GM10266 (cell line): ENCODE measurements around the gene DOCK1.

ENCODE experiments used
- DNase-seq: peaks from one replicate; pipeline ENCODE4 v3.0.0; 2012; ENCODE audit errors: extremely low spot score
- TF ChIP-seq, protein P1 (sequence below): IDR thresholded peaks from 2 replicates; pipeline ENCODE4 v1.5.1; 2012; ENCODE audit warnings: mild to moderate bottlenecking, low read depth; ENCODE audit not compliant: control insufficient read depth, insufficient read depth; ENCODE audit errors: missing control alignments

The DOCK1 gene

DNA sequence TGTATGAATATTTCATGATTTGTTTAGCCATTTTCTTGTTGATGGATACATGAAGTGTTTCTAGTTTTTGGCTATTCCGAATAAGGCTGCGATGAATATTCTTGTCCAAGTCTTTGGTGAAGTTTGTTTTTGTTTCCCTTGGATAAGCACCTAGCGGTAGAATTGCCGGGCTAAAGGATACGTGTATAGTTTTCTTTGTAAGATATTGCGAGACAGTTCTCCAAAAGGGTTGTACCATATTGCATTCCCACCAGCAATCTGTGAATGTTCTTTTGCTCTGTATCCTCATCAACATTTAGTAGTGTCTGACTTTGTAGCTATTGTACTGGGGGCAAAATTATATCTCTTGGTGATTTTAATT lies 142.6 kb downstream of the DOCK1 start:
- TF ChIP-seq, protein P1, sequence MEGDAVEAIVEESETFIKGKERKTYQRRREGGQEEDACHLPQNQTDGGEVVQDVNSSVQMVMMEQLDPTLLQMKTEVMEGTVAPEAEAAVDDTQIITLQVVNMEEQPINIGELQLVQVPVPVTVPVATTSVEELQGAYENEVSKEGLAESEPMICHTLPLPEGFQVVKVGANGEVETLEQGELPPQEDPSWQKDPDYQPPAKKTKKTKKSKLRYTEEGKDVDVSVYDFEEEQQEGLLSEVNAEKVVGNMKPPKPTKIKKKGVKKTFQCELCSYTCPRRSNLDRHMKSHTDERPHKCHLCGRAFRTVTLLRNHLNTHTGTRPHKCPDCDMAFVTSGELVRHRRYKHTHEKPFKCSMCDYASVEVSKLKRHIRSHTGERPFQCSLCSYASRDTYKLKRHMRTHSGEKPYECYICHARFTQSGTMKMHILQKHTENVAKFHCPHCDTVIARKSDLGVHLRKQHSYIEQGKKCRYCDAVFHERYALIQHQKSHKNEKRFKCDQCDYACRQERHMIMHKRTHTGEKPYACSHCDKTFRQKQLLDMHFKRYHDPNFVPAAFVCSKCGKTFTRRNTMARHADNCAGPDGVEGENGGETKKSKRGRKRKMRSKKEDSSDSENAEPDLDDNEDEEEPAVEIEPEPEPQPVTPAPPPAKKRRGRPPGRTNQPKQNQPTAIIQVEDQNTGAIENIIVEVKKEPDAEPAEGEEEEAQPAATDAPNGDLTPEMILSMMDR: no peak
- DNase-seq: no peak

DNA sequence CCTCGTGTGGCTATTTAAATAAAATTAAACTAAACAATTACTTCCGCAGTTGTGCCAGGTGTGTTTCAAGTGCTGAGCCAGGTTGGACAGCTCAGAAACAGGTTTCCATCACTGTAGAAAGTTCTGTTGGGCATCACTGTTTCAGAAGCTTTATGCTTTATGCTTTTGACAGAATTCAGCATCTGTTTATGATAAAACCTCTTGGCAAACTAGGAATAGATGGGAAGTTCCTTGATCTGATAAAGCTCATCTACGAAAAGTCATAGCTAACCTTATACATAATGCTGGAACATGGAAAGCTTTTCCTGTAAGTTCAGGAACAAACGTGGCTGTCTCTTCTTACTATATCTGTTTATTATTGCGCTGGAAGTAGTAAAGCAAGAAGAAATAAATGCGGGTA lies 143.4 kb downstream of the DOCK1 start:
- no peak for DNase-seq
- TF ChIP-seq, protein P1: no peak

DNA sequence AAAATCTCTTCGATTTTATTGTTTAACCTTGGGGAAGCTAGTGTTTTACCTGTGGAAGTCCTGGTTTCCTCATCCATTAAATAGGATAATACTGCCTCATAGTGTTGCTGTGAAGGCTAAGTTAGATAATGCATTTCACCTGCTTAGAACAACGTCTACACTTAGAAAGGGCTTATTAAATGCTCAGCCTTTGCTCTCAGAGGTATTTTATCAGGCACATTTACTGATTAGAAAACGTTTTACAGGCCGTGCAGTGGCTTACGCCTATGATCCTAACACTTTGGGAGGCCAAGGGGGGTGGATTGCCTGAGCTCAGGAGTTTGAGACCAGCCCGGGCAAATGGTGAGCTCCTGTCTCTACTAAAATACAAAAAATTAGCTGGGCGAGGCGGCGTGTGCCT lies 146.8 kb downstream of the DOCK1 start:
- TF ChIP-seq, protein P1: no peak
- DNase-seq: no peak

DNA sequence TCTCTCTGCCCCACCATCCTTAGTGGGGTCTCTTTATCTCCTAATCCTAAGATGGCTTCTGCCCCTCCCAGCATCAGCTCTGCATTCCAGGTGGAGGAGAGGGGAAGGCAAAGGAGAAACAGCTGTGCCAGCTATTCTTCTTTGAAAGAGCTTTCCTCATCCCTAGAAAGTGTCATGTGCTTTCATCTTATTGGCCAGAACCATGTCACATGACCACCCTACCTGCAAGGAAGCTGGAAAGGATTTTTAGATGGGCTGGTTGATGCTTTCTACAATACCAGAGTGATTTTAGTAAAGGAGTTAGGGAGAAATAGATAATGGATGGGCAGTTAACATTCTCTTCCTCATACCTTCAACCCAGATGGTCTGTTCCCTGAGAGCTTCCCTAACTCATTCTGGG lies 150.0 kb downstream of the DOCK1 start:
- no peak for DNase-seq
- TF ChIP-seq, protein P1: no peak

DNA sequence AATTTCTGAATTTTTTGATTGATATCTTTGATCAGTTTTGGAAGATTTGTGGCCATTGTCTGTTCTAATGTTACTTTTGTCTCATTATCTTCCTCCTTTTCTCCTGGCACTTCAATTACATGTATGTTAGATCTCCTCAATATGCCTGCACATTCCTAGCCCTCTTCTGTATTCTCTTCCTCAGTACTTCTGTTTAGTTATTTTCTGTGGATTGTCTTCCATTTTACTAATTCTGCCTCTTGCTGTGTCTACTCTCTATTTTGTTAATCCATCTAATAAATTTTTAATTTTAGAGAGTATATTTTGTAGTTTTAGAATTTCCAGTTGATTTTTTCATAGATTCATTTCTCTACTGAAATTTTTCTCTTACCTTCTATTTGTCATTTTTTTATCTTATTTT lies 154.1 kb downstream of the DOCK1 start:
- no peak for DNase-seq

DNA sequence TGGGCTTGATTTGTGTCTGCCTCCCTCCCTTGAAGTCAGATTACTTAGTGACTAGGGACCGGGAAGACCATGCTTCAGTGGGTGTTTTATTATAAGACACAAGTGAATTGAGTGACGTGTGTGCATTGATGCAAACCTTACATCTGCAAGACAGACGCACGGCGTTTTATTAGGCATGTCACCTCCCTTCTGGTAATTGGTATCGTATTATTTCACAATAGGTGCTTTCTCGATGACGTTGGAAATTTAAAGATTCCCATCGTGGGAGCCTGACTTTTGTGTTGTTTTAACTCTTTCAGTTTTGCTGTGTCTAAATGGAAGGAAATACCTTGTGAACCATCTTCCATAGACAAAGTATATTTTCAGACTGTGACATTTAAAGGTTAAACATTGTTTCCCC lies 158.5 kb downstream of the DOCK1 start:
- DNase-seq: no peak
- TF ChIP-seq, protein P1: no peak

More for the DNA sequence above, 154.1 kb downstream of the DOCK1 start:
- TF ChIP-seq, protein P1: no peak

DNA sequence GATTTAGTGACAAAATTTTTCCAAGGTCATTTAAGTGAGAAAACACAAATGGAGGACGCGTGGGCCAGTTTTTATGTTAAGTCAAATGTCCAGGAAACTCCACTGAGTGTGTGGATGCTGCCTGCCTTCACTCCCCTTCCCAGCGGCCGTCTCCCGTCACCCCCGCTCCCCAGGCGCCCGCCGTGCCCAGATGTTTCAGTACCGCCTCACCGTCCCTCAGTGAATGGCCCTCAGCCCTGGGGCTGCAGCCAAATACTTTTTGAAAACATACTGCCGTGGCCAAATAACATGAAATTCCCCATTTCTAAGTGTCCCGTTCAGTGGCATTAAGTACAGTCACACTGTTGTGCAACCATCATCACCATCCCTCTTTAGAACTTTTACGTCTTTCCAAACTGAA lies 159.2 kb downstream of the DOCK1 start:
- no peak for DNase-seq
- TF ChIP-seq, protein P1: no peak
